Choroid plexus epithelial cell (primary cell): Measurements from ENCODE around the gene KIF2C.

Source experiments
- DNase-seq: peaks from one replicate; pipeline ENCODE4 v3.0.0-alpha.2; 2010; ENCODE audit warnings: low read depth
- H3K4me3 ChIP-seq: 2 replicates; pipeline ENCODE4 v1.5.1; 2011; ENCODE audit warnings: low read depth, mild to moderate bottlenecking, control low read depth, low read length, moderate library complexity
- CTCF ChIP-seq: conservative IDR thresholded peaks from 2 replicates; pipeline ENCODE4 v1.5.1; 2011; ENCODE audit warnings: low read depth, mild to moderate bottlenecking, control low read depth, inconsistent platforms, low read length, moderate library complexity

KIF2C gene

GRCh38 chr1:44775078-44775929, 35.7 kb downstream of the KIF2C start, which contains the start of gene RPS8:
RPS8 (plus strand) TSS chr1:44775540; CDS start chr1:44775597, 57 bp downstream.
- no peak for TF ChIP-seq CTCF
- H3K4me3 ChIP-seq, result peak within 1 kb of the TSS; percentile 98

GRCh38 chr1:44775930-44776729, 36.5 kb downstream of the KIF2C start:
- H3K4me3 ChIP-seq, result peak overlapping the region; percentile 98
- TF ChIP-seq CTCF, result no peak
- peak; percentile 37 for DNase-seq

More at GRCh38 chr1:44775078-44775929, 35.7 kb downstream of the KIF2C start, which contains the start of gene RPS8:
- DNase-seq, result peak; percentile 96

GRCh38 chr1:44776730-44777068, 37.1 kb downstream of the KIF2C start:
- peak overlapping the region; percentile 98 for H3K4me3 ChIP-seq
- no peak for DNase-seq
- no peak for TF ChIP-seq CTCF

- DNase-seq, result no peak
- no peak for TF ChIP-seq CTCF
- H3K4me3 ChIP-seq, result peak overlapping the region; percentile 98
Observed at GRCh38 chr1:44777547-44777946, 37.9 kb downstream of the KIF2C start.

GRCh38 chr1:44777969-44778635, 38.5 kb downstream of the KIF2C start:
- DNase-seq, result no peak
- peak overlapping the region; percentile 98 for H3K4me3 ChIP-seq
- no peak for TF ChIP-seq CTCF

- no peak for TF ChIP-seq CTCF
- no peak overlapping the region for H3K4me3 ChIP-seq
- DNase-seq, result no peak
Observed at GRCh38 chr1:44778705-44779576, 39.3 kb downstream of the KIF2C start.
